Mucosa of descending colon (tissue), 3 donors: ENCODE data around the gene OR51T1. TPM values are rescaled to one million over a fixed set of nuclear protein-coding genes. Genes with fewer than 3 reads are reported as not detected.
A peak's percentile ranks its signal among the peaks of the same experiment; 100 is the strongest.

Experiments used
- ATAC-seq: fragments of 200-7000 bp; cut with Tn5 transposase; one replicate; pipeline ENCODE4 v1.9.1; 2020; ENCODE audit warnings: mild to moderate bottlenecking, moderate library complexity
- DNase-seq, 3 donors: peaks; one replicate each; pipeline ENCODE4 v3.0.0-alpha.2; 2020
- H3K36me3 ChIP-seq: fragments of 200-600 bp; one replicate; pipeline ENCODE4 v1.8.0; 2021; ENCODE audit warnings: low read depth, mild to moderate bottlenecking
- H3K4me1 ChIP-seq: fragments of 200-600 bp; one replicate; pipeline ENCODE4 v1.8.0; 2021; ENCODE audit warnings: low read depth, mild to moderate bottlenecking
- H3K4me3 ChIP-seq: fragments of 200-600 bp; one replicate; pipeline ENCODE4 v1.8.0; 2021; ENCODE audit warnings: mild to moderate bottlenecking
- H3K9me3 ChIP-seq: fragments of 200-600 bp; one replicate; pipeline ENCODE4 v1.8.0; 2021; ENCODE audit warnings: mild to moderate bottlenecking
- intact Hi-C, 2 donors: fragments of 100-400 bp; cut with DNase I in 1 of 2; cut with micrococcal nuclease in 1 of 2; formaldehyde crosslinking; loops; one replicate each; pipeline versions ENCODE4 v1.11.0 to v1.11.1; 2022; cut with DNase I, micrococcal nuclease
- total RNA-seq, 3 donors: library from RNA; stranded (reverse); fragmentation: NEBNext Ultra II Directional in 2 of 3; extraction: Animal tissue kit (Norgen Biotek cat#: 25700) in 2 of 3; gene quantifications; one replicate each; pipeline versions ENCODE4 v1.2.1 to v1.2.4, GENCODE V29; 2021 to 2023
- TF ChIP-seq, protein P1 (sequence below): fragments of 200-600 bp; IDR thresholded peaks from one replicate; pipeline ENCODE4 v1.8.0; 2022; ENCODE audit warnings: antibody characterized with exemption, mild to moderate bottlenecking
- donor health status: DM: no; HTN: no; CAD: no; lungs with moderate emphysema.
- donor health status: DM: no; HTN: no; CAD: no.
- donor health status: DM: no; HTN: yes; CAD: no.

OR51T1 gene
- total RNA-seq, 3 donors from 2014 or later, result not detected

DNA sequence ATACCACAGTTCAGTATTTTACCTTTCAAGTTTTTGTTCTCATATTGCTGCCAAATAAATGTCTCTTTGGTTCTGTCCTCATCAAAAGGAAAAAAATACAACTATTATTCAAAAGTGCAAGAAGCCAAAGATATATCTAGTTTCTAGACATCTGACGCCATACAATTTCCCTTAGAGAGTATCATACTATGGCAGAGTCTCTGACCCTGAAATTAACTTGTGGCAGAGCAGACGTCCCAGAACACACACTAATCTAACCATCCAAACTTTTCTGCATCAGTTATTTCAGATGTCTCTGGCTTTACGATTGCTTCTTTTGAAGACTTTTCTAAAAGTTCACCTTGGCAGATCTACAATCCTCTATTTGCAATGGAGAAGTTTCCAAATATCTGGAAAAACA, 2.7 kb downstream of the OR51T1 start:
- Histone ChIP-seq H3K9me3 (no peaks in the 10 kb centered on the region), H3K4me1 (no peaks in the 10 kb centered on the region), H3K4me3 (no peak overlapping the region), H3K36me3 (no peaks in the 10 kb centered on the region)
- DNase-seq (no peak), ATAC-seq (no peak)
- intact Hi-C loops, result no loop called here
- TF ChIP-seq, protein P1, sequence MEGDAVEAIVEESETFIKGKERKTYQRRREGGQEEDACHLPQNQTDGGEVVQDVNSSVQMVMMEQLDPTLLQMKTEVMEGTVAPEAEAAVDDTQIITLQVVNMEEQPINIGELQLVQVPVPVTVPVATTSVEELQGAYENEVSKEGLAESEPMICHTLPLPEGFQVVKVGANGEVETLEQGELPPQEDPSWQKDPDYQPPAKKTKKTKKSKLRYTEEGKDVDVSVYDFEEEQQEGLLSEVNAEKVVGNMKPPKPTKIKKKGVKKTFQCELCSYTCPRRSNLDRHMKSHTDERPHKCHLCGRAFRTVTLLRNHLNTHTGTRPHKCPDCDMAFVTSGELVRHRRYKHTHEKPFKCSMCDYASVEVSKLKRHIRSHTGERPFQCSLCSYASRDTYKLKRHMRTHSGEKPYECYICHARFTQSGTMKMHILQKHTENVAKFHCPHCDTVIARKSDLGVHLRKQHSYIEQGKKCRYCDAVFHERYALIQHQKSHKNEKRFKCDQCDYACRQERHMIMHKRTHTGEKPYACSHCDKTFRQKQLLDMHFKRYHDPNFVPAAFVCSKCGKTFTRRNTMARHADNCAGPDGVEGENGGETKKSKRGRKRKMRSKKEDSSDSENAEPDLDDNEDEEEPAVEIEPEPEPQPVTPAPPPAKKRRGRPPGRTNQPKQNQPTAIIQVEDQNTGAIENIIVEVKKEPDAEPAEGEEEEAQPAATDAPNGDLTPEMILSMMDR, result no peak

DNA sequence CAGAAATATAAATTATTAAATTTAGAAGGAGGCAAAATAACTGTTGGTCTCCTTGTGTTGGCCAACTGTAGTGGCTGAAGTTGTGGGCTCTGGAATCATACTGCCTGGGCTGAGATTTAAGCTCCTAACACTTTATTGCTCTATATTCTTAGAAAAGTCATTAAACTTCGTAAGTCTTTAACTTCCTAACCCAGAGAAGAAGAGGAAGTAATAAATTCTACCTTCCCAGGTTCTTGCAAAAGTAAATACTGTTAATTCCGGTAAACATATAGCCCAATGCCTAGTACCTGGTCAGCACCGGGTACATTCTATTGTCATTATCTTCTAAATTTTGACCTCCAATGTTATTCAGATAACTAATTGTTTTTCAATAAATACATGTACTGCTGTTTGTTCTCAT, 4.5 kb downstream of the OR51T1 start:
- TF ChIP-seq, protein P1, result no peak
- intact Hi-C loops, result no loop called here
- no peaks in the 10 kb centered on the region for H3K4me1 ChIP-seq
- H3K9me3 ChIP-seq, result no peaks in the 10 kb centered on the region
- ATAC-seq, result peak; percentile 69
- no peak overlapping the region for H3K4me3 ChIP-seq
- H3K36me3 ChIP-seq, result no peaks in the 10 kb centered on the region
- no peak for DNase-seq

DNA sequence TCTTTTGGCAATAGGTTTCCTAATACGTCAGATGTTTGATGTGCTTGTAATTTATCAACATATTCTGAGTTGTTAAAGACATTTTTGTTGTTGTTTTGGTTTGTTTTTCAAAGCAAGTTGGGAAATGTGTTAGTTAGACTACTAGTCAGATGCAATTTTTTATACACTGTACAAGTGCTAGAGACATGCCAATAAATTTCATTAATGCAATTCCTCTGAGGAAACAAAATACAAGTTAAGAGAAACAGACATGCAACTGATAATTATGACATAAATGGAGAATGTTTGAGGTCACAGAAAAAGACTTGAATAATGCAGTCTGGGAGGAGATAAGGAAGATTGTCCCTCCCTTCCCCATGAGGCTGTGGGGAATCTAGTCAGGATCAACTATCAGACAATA, 5.9 kb downstream of the OR51T1 start:
- H3K4me3 ChIP-seq, result no peak overlapping the region
- TF ChIP-seq, protein P1, result no peak
- DNase-seq, result no peak

DNA sequence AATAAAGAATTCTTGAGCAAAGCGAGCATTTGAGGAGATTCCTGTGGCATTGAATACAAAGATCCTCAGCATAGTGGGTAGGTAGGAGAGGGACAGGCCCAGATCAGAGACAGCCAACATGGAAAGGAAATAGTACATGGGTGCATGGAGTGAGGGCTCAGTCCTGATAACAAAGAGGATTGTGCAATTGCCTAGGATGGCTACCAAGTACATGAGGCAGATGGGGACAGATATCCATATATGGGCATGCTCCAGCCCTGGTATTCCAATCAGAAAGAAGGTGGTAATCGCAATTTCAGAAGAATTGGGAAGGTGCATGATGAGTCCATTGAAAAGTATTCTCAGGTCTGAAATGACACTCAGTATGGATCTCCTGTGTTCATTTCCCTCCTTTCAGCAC, 8.6 kb downstream of the OR51T1 start:
- DNase-seq (no peak), ATAC-seq (no peak)
- Histone ChIP-seq H3K4me3 (no peak overlapping the region), H3K36me3 (no peaks in the 10 kb centered on the region), H3K9me3 (no peaks in the 10 kb centered on the region), H3K4me1 (no peaks in the 10 kb centered on the region)
- TF ChIP-seq, protein P1, result no peak
- intact Hi-C loops, result no loop called here

More for the DNA sequence above, 5.9 kb downstream of the OR51T1 start:
- ATAC-seq, result no peak
- no peaks in the 10 kb centered on the region for H3K36me3 ChIP-seq
- H3K9me3 ChIP-seq, result no peaks in the 10 kb centered on the region
- H3K4me1 ChIP-seq, result no peaks in the 10 kb centered on the region
- intact Hi-C loops, result no loop called here

DNA sequence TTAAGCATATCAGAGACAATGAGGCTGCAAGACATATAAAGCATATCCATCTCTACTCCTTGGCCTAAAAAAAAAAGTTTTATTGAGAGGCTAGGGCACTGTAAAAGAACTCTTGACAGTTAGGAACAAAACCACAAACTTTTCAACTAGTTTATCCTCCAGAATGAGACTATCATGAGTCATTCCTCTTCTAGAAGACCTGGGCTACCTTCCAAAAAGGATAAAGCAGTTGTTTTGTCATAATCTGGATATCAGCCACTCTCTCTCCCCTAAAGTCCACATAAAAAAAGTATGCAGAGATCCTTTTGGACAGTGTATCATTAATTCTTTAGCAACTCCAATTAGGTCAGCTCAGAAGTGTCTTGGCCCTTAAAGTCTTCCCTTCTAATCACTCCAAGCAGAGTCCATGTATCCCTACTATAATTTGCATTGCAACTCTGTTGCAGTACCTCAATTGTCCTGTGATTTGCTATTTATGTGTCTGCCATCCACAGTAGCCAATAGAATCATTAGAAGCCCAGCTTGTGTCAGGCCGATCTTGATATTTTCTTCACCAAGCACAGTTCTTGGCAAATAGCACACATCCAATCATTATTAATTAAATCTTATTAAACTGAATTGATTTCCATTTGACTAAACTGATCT, 10.4 kb downstream of the OR51T1 start:
- TF ChIP-seq, protein P1, result no peak
- ATAC-seq, result no peak
- no peaks in the 10 kb centered on the region for H3K4me1 ChIP-seq

DNA sequence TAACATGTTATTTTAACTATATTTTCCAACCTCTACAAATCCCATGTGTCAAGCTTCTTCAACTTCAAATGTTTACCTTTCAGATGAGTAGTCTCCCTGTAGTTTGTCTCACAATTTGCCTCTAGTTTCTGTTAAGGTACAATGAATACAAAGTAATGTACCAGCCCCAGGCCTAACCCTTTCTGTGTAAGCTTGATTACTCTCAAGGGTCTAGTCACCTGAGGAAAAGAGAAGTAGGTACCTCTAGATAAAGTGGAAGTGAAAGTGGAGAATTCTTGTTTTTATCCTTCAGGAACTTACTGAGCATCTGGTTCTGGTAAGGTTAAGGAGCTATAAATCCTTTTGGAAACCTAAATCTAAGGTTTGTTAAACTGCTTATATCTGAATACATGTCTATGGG, 21.8 kb downstream of the OR51T1 start, which contains the start of gene OR51A7:
Gene OR51A7, plus strand, starts transcription at position 300 of the 400 bp plus-strand sequence. CDS start 3,587 bp downstream, outside the sequence.
- no peaks in the 10 kb centered on the region for H3K4me1 ChIP-seq
- ATAC-seq (no peak), DNase-seq (no peak)
- H3K4me3 ChIP-seq, result no peak within 1 kb of the TSS
- intact Hi-C loops, result no loop called here
- H3K36me3 ChIP-seq, result no peaks in the 10 kb centered on the region
- no peaks in the 10 kb centered on the region for H3K9me3 ChIP-seq
- TF ChIP-seq, protein P1, result no peak

More for the DNA sequence above, 10.4 kb downstream of the OR51T1 start:
- intact Hi-C loops, result no loop called here
- H3K9me3 ChIP-seq, result no peaks in the 10 kb centered on the region
- no peak overlapping the region for H3K4me3 ChIP-seq
- DNase-seq, result no peak
- H3K36me3 ChIP-seq, result no peaks in the 10 kb centered on the region
